Mucosa of gallbladder (tissue), 1 donor: ENCODE measurements around the gene CACNA1H. TPM values are rescaled to one million over a fixed set of nuclear protein-coding genes. Genes with fewer than 3 reads are reported as not detected.

Experiments
- DNase-seq: peaks from one replicate; pipeline ENCODE4 v3.0.0-alpha.2; 2020; ENCODE audit warnings: low spot score
- total RNA-seq: library from RNA; stranded (reverse); gene quantifications from one replicate; pipeline ENCODE4 v1.2.1, GENCODE V29; 2021
- donor health status: DM: no; HTN: no; CAD: no.

The CACNA1H gene
- total RNA-seq, 1 donor from 2014 or later = 133 TPM

DNA sequence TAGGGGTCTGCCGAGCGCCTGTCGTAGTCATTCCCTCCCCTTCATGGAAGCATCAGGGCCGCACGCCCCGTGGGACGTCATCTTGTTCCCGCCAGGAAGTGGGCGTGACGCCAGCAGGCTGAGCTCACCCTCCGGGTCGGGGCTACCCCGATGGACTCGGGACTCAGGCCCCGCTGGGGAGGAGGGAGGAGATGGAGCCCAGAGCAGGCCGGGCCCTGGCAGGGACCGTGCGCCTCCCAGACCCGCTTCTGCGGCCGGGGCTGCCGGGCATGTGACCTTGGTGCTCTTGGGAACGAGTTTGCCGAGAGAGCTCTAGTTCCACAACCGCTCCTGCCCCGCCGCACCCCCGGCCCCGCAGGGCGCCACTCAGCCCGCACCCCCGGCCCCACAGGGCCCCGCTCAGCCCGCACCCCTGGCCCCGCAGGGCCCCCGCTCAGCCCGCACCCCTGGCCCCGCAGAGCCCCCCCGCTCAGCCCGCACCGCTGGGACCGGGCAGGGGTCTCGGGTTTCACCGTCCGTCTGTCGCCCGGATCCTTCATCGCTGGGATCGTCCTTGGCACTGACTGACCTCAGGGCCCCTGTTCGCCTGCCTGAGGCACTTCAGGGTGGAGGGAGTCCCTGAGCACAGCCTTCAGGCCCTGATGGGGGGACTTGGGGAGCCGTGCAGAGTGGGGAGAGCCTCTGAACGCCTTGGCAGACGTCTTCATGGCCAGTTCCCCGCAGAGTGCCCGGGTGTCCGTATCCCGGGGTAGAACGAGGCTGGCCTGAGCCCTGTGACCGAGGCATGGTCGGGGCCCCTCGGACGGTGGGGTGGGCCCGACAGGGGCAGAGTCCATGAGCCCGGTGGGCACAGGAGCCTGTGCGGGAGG is 5.8 kb downstream of the CACNA1H start:
- peak; percentile 53 for DNase-seq

DNA sequence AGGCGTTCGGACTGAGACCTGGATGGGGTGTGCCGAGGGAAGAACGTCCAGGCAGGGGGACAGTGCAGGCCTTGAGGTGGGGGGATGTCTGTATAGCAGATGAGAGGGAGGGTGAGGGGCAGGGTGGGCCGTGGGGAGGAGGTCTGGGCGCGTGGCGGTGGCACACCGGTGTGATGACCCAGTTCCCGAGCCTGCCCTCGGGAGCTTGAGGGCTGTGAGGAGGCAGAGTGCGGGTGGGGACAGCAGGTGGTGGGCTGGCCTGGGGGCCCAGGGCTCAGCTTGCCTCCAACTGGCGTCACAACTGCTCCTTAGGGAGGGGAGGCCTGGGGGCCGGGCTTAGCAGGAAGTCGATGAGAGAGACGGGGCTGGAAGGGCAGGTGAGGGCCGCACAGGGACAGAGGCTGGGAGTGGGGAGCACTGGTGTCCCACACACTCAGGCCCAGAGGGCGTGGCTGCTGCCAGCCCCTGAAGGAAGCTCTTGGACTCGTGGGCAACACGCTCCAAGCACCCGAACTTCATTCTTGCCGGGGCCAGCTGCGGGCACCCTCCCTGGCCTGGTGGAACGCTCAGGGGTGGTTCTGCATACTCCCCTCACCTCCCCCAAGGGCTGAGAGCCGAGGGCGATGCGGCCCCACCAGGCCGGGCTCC is 6.5 kb downstream of the CACNA1H start:
- no peak for DNase-seq

DNA sequence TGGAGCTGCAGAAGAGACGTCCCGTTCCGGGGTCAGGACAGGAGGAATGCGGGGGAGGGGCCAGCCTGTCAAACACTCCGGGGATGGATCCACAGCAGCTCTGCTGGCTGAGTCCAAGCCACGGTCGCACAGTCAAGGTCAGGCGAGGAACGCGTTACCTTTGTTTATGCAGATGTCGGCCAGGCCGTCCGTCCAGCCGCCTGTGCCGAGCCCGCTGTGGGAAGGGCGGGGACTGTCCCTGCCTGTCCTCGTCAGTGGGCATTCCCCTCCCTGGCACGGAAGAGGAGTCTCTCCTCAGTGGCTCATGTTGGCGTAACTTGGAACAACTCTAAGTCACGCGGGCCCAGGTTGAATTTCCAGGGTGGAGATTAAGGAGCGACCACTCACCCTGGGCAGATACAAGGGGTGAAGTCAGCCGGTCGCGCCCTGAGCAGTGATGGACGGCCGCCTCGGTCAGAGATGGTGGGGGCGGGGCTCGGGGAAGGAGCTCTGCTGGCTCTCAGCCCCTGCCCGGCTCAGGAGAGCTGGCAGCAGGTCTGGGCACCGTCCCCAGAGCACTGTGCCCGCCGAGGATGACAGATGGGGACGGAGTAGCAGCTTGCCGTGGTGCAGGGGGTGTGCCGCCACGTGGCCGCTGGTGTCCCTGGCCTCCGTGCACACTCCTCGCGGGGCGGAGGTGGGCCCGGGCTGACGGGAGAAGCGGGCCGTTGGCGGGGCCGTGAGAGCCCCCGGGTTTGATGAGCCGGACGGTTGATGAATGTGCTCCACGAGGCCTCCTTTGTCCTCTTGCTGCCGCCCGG is 7.3 kb downstream of the CACNA1H start:
- peak; percentile 81 for DNase-seq

DNA sequence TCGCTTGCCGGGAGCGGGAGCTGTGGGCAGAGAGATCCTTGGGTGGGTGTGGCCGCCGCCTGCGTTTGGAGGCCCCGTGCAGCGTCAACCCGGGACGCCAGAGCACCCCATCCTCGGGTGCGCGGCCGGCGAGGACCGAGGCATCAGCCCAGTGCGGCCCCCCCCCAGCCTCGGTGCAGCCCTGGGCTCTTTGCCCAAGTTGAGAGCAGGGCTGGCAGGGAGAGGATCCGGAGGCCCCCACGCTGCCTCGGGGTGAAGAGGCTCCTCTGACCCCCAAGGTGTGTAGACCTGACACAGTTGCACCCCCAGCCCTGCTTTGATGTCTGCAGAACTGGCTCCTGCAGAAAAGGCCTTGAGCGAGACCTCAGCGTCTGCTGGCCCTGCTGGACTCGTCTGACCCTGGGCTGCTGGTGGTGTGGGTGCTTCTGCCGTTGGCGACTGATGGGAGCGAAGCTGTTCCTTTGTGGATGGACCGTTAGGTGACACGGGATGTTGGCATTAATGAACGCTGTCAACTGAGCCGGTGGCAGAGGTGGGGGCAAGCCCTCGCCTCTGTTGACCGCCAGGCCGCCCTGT is 8.0 kb downstream of the CACNA1H start:
- no peak for DNase-seq

- DNase-seq = no peak
Observed at GRCh38 chr16:1162701-1163566, 10.0 kb downstream of the CACNA1H start.

DNA sequence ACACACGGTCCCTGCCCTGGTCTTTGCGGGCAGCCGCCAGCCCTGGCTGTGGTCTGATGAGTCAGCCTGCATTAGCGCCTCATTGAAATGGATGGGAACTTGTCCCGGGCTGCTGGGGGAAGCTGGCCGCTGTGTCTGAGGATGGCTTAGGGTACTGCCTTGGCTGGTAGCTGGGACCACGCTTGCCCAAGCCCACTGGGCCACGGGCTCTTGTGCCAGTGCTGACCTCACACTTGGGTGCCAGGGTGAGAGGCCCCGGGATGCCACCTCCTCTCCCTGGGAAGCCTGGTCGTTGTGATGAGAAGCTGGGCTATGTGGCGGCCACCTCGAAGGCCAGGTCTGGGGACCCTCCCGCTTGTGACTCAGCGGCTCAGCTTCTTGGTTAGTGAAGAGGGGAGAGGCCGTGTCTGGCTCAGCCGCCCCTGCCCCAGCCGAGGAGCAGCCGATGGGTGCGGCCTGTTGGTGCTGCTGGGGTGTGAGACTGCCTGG is 10.7 kb downstream of the CACNA1H start:
- DNase-seq = no peak

GRCh38 chr16:1164382-1164781 is 11.5 kb downstream of the CACNA1H start:
- DNase-seq = no peak

- no peak for DNase-seq
Observed at GRCh38 chr16:1164975-1165374, 12.1 kb downstream of the CACNA1H start.

DNA sequence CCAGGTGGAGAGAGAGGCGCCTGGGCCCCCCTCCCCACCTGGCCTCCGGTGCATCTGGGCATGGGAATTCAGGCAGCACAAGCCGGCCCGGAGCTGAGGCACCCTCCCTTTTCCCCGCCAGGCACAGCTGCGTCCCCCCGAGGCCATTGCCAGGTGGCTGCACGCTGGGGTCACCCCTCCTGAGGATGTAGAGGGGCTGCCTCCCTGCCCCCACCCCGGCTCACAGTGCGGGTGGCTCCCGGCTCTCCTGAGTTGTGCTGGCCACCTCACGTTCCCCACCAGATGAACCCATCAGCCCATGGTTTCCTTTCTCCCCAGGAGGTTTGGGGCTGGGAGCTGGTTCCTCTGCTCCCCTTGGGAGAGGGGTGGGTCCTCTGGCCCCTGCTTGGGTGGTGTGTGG is 12.6 kb downstream of the CACNA1H start:
- no peak for DNase-seq

GRCh38 chr16:1167276-1168107 is 14.6 kb downstream of the CACNA1H start:
- DNase-seq = no peak

DNA sequence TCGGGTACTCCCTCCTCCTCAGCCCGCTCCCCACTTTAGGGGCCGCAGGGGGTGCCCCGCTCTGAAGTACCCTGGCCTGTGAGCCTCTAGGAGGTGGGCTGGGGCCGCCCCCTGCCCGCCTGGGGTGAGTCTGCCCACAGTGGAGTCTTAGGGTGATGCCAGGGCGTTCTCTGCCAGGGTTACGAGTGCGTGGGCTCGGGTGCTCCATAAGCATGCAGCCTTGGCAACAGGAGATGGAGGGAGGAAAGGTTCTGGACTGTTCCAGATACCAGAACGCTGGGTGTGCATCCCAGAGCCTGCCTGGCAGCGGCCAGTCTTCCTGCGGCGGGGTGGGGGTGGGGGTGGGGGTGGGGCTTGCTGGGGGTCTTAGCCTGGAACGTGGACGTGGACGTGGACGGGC is 15.9 kb downstream of the CACNA1H start:
- DNase-seq = no peak

DNA sequence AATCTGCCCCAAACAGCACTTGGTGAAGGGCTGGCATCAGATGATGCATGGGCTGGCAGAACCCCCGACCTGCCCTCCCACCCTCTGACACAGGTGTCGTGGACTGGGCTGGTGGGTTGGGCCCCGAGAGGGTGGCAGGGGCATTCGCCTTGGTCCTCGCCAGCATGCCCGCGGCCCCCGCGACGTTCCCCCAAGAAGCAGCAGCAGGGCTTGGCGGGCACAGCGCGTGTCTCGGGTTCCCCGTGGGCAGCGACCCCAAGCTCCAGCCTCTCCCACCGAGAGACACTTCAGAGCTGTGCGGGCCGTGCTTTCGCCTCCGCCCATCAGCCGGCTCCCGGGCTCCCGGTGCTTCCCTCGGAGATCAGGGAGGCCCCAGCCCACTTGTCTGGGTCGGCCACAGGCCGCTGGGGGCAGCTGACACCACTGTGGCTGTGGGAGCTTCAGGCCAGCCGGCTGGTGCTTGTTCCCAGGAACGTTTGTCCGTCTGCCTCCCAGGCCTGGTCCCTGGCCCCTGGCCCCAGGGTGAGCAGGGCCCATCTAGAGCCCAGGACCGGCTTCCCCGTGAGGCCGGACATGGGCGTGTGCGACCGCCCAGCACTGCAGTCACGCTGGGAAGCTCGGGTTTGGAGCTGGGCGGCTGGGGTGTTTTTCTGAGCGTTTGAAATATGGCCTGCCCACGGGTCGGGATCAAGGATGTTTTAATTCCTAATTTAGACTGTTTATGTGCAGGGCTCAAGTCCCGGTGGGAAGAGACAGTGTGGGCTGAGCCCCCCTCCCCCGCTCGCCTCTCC is 16.6 kb downstream of the CACNA1H start:
- no peak for DNase-seq

GRCh38 chr16:1170076-1170418 is 17.1 kb downstream of the CACNA1H start:
- no peak for DNase-seq

DNA sequence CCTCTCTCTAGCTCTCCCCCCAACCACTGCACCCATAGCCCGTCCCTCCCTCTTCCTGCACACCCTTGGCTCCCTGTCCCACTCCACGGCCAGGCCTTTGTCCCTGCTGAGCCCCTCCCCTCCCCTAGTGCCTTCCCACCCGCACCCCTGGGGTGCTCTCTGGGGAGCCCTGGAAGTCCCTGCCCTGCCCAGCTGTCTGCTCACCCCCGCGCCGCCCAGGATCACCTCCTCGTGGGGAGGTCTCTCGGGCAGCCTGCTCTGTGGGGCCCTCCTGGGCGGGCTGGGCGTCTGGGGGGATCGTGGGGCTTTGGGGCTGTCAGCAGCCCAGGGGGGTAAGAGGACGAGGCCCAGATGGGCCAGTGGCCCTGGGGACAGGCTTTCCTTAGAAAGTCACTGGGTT is 18.1 kb downstream of the CACNA1H start:
- DNase-seq = no peak

DNA sequence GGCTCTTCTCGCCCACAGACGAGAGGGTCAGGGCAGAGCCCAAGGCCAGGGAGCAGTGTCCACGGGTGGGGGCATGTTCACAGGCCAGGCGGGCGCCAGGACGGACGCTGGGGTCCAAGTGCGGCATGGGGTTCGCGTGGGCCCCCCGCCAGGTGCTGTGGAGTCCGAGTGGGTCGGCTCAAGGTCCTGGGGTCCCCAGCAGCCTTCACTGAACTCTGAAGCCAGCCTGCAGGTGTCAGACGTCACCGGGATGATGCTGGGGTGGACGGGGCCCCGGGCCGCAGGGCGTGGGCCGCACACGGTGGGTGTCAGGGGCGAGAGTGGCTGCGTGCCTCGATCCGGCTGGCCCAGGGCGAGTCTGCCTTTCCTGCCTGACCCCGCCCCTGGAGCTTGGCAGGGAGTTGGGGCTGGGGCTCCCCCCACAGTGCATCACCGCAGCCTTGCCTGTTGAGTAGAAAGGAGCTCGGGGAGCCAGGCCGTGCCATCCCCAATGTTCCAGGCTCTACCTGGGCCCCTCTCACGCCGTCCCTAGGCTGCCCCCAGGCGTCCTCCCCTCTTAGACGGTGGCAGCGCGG is 19.0 kb downstream of the CACNA1H start:
- no peak for DNase-seq

- DNase-seq = no peak
Observed at GRCh38 chr16:1172651-1173050, 19.7 kb downstream of the CACNA1H start.

DNA sequence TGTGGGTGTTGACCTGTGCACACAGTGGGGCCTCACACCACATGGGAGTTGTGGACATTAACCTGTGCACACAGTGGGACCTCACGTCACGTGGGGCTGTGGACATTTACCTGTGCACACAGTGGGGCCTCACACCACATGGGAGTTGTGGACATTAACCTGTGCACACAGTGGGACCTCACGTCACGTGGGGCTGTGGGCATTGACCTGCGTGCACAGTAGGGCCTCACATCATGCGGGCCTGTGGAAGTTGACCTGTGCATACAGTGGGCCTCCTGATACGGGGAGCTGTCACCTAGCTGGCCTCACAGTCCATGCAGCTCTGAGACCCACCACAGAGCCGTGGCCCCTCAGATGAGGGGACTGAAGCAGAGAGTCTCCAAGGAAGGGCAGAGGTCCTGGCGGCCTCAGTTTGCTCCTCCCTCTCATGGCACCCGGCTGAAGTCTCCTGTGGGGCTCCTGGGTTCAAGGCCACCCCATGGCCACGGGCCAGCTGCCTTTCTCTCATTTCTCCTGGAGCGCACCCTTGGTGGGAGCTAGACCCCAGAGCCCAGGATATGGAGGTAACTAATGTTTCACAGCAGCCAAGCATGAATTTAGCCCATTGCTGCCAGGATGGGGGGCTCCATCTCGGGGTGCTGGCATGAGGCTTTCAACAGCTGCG is 21.0 kb downstream of the CACNA1H start:
- no peak for DNase-seq
